Head of caudate nucleus (tissue), 42 donors: Measurements from ENCODE around the gene SPTBN1.
"Not testable (repeated sequence)": the region's sequence is repeated elsewhere in the genome, so short reads cannot be mapped to it uniquely, and the experiment has no call there.

ENCODE experiments used
- DNase-seq, 42 donors: peaks; one replicate each; pipeline versions ENCODE4 v3.0.0 to v3.0.0-alpha.2; 2020 to 2021; ENCODE audit warnings: mixed read lengths in 7 of 42
- intact Hi-C: fragments of 100-400 bp; cut with DNase I; formaldehyde crosslinking; loops from one replicate; pipeline ENCODE4 v1.15.0; 2022

SPTBN1 gene

DNA sequence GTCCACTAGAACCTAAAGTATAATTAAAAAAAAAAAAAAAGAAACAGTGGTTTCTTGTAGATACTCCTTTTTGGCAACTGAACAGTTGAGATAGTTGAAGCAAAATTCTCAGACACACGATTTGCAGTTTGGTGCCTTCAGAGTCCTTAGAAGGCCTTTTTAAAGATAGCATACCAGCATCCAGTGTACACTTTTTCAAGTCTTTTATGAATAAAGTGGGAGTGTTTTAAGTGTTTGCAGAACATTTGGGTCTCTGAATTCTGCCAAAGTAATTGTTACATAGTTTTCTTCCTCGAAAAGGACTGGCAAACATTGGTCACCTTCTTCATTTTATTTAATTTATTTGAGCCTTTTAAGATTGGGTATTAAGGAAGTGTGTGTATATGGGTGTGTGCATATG is 62.3 kb downstream of the SPTBN1 start:
- intact Hi-C loops, result no loop called here
- no peak for DNase-seq

DNA sequence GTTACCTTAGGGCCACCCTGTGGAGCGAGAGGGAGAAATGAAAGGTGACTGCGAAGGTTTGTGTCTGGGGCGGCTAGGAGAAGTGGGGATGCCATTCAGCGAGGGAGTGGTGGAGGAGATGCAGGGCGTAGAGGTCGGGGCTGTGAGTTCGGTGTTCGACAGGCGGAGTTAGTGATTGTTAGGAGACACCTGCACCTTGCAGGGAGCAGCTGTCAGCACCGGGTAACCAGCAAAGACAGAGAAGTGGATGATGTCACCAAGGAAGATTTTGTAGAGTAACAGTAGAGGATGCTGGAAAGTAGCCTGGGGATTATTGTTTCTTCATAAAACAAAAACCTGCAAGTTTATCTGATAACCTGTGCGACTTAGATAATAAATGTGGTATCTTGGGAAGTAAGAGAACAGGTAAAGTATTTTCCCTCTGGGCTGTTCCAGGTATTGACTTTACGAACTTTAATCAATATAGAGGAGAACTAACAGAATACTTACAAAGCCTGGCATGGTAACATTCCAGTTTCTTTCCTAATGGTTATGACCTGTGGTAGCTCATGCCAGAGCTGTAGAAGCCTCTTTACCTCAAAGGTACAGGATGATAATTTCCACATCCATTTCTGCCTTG is 63.8 kb downstream of the SPTBN1 start:
- peak in 6 of 42 donors; percentile 13 to 54 (median 30) for DNase-seq

DNA sequence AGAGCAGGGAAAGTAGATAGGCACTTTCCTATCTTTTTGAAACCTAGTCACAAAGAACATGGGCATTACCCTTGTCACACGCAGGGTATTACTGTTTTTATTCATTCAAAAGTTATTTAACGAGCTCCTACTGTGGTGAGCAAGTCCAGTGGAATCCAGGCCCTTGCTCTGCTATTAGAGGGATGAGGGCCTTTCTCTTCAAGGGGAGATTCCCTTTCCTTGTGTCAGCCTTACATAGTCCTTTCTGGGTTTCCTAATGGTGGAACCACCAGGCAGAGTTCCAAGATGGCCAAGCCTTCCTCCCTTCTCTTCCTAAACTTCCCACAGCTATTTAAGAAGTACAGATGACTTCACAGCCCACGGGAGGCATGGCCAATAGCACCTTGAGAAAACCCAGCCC is 64.6 kb downstream of the SPTBN1 start:
- DNase-seq, result peak in 1 of 42 donors; percentile 37
- intact Hi-C loops, result loop anchor here (5.0 kb wide), 1 partner anchor 137 kb away; no protein-coding TSS in a partner anchor

More for the DNA sequence above, 63.8 kb downstream of the SPTBN1 start:
- intact Hi-C loops, result loop anchor here (5.0 kb wide), 1 partner anchor 137 kb away; no protein-coding TSS in a partner anchor

- DNase-seq, result peak in 20 of 42 donors; percentile 11 to 73 (median 36)
- intact Hi-C loops, result loop anchor here (5.0 kb wide), 1 partner anchor 135 kb away; no protein-coding TSS in a partner anchor
Measured at GRCh38 chr2:54522624-54523281, 66.6 kb downstream of the SPTBN1 start.

DNA sequence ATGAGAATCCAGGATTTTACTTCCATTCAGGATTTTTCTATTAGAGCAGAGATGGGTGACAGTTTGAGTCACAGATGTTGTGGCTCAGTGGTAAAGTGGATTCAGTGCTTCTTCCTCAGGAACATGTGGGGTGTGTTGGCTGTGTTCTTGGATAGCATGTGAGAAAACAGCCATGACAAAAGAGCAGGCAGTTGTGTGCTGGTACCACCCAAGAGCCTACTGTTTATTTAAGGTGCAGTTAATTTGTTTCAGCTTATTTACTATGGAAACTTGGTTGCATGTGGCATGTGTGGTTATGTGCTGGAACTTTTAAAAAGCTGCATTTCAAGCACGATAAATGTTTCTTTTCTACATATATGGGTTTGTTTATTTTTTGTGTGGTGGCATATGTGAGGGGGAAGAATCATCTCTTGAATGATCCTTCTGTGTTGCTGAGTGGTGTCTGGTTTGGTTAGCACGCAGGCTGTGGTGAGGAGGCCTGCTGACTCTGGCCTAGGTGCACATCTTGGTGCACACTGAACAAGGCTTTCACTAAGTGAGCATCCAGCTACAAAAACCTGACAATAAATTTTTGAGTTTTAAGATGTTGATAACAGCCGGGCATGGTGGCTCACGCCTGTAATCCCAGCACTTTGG is 67.3 kb downstream of the SPTBN1 start:
- intact Hi-C loops, result loop anchor here (5.0 kb wide), 1 partner anchor 134 kb away; no protein-coding TSS in a partner anchor
- no peak for DNase-seq

DNA sequence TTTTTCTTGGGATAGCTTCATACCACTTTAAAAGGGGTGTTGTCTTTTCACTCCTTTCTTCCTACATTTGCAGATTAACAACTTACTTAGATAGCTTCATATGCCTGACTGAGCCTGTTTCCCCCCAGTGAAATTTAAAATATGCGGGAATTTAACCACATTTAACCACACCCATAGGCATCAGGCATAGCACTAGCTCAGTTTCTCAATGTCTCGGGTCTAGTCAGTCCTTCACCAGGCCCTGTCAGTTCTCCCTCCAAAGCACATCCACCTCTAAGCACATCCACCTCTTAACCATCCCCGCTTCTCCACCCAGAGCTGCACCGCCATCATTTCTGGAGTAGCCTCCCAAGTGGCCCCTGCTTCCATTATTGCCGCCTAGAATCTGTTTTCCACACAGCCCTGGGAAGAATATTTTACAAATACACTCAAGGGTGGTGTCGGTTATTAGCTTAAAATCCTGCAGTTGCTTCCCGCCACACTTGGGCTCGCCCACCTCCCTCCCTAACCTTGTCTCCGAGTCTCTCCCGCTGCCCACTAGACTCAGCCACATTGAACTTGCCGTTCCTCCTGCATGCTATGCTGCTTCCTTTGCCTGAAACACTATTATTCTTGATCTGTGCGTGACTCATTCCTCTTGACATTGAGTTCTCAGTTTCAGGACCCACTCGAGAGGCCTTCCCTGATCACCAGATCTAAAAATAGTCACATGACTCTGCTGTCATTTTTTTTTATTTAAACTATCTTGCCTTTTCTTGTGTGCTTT is 68.3 kb downstream of the SPTBN1 start:
- peak in 14 of 42 donors; percentile 6 to 62 (median 26) for DNase-seq
- intact Hi-C loops, result loop anchor here (5.0 kb wide), 1 partner anchor 133 kb away; no protein-coding TSS in a partner anchor

DNA sequence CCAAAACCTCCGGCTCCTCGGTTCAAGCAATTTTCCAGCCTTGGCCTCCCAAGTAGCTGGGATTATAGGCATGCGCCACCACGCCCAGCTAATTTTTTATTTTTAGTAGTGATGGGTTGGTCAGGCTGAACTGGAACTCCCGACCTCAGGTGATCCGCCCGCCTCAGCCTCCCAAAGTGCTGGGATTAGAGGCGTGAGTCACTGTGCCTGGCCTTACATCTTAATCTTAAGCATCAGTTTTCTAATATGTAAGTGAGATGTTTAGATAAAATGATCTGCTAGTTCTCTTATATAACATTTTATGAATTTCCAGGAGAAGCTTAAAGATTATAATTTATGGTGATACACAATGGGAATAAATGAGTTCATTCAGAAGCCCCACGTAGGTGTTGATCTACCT is 69.2 kb downstream of the SPTBN1 start:
- intact Hi-C loops, result no loop called here

GRCh38 chr2:54526226-54526879 is 70.2 kb downstream of the SPTBN1 start:
- intact Hi-C loops, result no loop called here
- no peak for DNase-seq

More for the DNA sequence above, 69.2 kb downstream of the SPTBN1 start:
- DNase-seq, result no peak

- intact Hi-C loops, result no loop called here
- DNase-seq, result no peak
Measured at GRCh38 chr2:54528311-54528955, 72.3 kb downstream of the SPTBN1 start.

DNA sequence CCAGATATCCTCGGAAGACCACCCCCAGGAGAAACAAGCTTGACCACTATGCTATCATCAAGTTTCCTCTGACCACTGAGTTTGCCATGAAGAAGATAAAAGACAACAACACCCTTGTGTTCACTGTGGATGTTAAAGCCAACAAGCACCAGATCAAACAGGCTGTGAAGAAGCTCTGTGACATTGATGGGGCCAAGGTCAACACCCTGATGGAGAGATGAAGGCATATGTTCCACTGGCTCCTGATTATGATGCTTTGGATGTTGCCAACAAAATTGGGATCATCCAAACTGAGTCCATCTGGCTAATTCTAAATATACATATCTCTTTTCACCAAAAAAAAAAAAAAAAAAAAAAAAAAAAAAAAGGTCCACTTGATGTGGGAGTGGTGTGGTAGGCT is 73.4 kb downstream of the SPTBN1 start:
- intact Hi-C loops, DNase-seq: not testable (repeated sequence)

- intact Hi-C loops, result no loop called here
Measured at GRCh38 chr2:54529935-54530334, 73.8 kb downstream of the SPTBN1 start.

DNA sequence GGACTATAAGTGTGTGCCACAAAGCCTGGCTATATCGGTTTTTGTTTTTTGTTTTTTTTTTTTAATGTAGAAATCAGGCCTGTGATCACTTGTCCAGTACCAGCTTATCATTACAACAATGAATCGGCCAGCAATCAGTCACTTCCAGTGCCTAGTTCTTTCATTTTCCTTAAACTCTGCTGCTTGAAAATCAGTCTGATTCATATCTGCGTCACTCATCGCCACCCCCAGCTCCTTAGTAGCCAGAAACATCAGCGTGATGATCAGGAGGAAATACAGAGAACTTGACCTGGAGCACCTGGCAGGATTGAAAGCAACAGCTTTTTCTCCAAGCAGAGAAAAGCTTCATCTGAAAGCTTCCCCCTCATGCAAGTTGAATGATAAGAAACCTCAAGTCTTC is 75.4 kb downstream of the SPTBN1 start:
- intact Hi-C loops, result no loop called here
- DNase-seq, result peak in 18 of 42 donors; percentile 16 to 67 (median 40)

More at GRCh38 chr2:54529935-54530334, 73.8 kb downstream of the SPTBN1 start:
- DNase-seq, result no peak

GRCh38 chr2:54534221-54534620 is 78.1 kb downstream of the SPTBN1 start:
- no peak for DNase-seq
- intact Hi-C loops, result no loop called here

GRCh38 chr2:54534625-54535024 is 78.5 kb downstream of the SPTBN1 start:
- intact Hi-C loops, result no loop called here
- DNase-seq, result no peak

- intact Hi-C loops, result no loop called here
- DNase-seq, result peak in 5 of 42 donors; percentile 28 to 52 (median 34)
Measured at GRCh38 chr2:54535599-54536195, 79.6 kb downstream of the SPTBN1 start.

DNA sequence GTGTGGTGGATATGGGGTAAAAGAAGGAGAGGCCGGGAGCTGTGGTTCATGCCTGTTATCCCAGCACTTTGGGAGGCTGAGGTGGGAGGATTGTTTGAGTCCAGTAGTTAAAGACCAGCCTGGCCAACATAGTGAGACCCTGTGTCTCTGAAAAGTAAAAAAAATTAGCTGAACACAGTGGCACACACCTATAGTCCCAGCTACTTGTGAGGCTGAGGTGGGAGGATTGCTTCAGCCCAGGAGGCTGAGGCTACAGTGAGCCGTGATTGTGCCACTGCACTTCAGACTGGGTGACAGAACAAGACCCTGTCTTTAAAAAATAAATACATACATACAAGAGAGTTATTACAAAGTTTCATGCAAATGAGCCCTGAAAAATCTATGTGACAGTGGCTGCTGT is 80.6 kb downstream of the SPTBN1 start:
- DNase-seq, result no peak
- intact Hi-C loops, result no loop called here

GRCh38 chr2:54538537-54538936 is 82.4 kb downstream of the SPTBN1 start:
- DNase-seq, result no peak
- intact Hi-C loops, result no loop called here

DNA sequence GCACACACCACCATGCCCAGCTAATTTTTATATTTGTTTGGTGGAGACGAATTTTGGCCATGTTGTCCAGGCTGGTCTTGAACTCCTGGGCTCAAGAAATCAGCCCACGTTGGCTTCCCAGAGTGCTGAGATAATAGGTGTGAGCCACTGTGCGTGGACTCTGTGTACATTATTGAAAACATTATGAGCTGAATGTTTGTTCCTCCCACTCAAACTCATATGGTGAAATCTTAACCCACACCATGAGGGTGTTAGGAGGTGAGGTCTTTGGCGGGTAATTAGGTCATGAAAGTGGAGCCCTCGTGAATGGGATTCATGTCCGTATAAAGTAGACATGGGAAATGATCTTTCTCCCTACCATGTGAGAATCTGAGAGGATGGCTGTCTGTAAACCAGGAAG is 83.6 kb downstream of the SPTBN1 start:
- intact Hi-C loops, result no loop called here

More for the DNA sequence above, 83.6 kb downstream of the SPTBN1 start:
- DNase-seq, result no peak
